OCI-LY1 (cell line): ENCODE data around the gene KCNN4.

Source experiments
- H2AFZ ChIP-seq: fragments of 200-600 bp; sonication (generic), shearing (Covaris generic); 2 replicates; pipeline ENCODE4 v1.6.0; 2014; ENCODE audit warnings: antibody characterized with exemption, mild to moderate bottlenecking, low read length
- H3F3A ChIP-seq: fragments of 200-600 bp; sonication (generic), shearing (Covaris generic); 2 replicates; pipeline ENCODE4 v1.6.0; 2014; ENCODE audit warnings: mild to moderate bottlenecking, antibody characterized with exemption, low read length, moderate library complexity; ENCODE audit not compliant: insufficient read depth
- H3K27ac ChIP-seq: fragments of 200-600 bp; sonication (generic); 2 replicates; pipeline ENCODE4 v1.5.1; 2014; ENCODE audit warnings: low read length, mixed run types, mild to moderate bottlenecking, low read depth; ENCODE audit not compliant: poor library complexity, severe bottlenecking
- H3K27me3 ChIP-seq: fragments of 200-600 bp; sonication (generic); 2 replicates; pipeline ENCODE4 v1.6.0; 2014; ENCODE audit warnings: antibody characterized with exemption, mild to moderate bottlenecking, low read length, moderate library complexity; ENCODE audit not compliant: insufficient read depth
- H3K36me3 ChIP-seq: fragments of 200-600 bp; sonication (generic); 2 replicates; pipeline ENCODE4 v1.6.1; 2014; ENCODE audit warnings: mild to moderate bottlenecking, antibody characterized with exemption, low read length, moderate library complexity, mixed read lengths; ENCODE audit not compliant: insufficient read depth
- H3K4me1 ChIP-seq: fragments of 200-600 bp; sonication (generic); 2 replicates; pipeline ENCODE4 v1.5.1; 2014; ENCODE audit warnings: mild to moderate bottlenecking, low read length, moderate library complexity; ENCODE audit not compliant: insufficient read depth, severe bottlenecking
- H3K4me2 ChIP-seq: fragments of 200-600 bp; sonication (generic), shearing (Covaris generic); 2 replicates; pipeline ENCODE4 v1.6.1; 2014; ENCODE audit warnings: low read length
- H3K4me3 ChIP-seq: fragments of 200-600 bp; sonication (generic); 2 replicates; pipeline ENCODE4 v1.5.1; 2014; ENCODE audit warnings: low read length, low read depth, mild to moderate bottlenecking, mixed read lengths; ENCODE audit not compliant: poor library complexity, severe bottlenecking
- H3K79me2 ChIP-seq: fragments of 200-600 bp; shearing (Covaris generic); 2 replicates; pipeline ENCODE4 v1.6.1; 2016; ENCODE audit warnings: mixed run types, low read length, mixed read lengths; ENCODE audit not compliant: insufficient read depth
- H3K9ac ChIP-seq: fragments of 200-600 bp; sonication (generic), shearing (Covaris generic); 2 replicates; pipeline ENCODE4 v1.6.1; 2014; ENCODE audit warnings: mild to moderate bottlenecking, low read length, mixed read lengths
- H3K9me2 ChIP-seq: fragments of 200-600 bp; sonication (generic), shearing (Covaris generic); 2 replicates; pipeline ENCODE4 v1.6.1; 2014; ENCODE audit warnings: low read depth, mild to moderate bottlenecking, low read length, mixed read lengths
- H3K9me3 ChIP-seq: fragments of 200-600 bp; shearing (Covaris generic); 2 replicates; pipeline ENCODE4 v1.6.1; 2014; ENCODE audit warnings: low read length, mixed read lengths
- H4K20me1 ChIP-seq: fragments of 200-600 bp; sonication (generic), shearing (Covaris generic); 2 replicates; pipeline ENCODE4 v1.6.0; 2016; ENCODE audit warnings: mild to moderate bottlenecking, low read length; ENCODE audit not compliant: insufficient read depth
- EZH2 ChIP-seq: fragments of 200-600 bp; sonication (generic), shearing (Covaris generic); IDR thresholded peaks from 2 replicates; pipeline ENCODE4 v1.8.0; 2017; ENCODE audit warnings: borderline replicate concordance, mixed run types, mild to moderate bottlenecking, antibody characterized with exemption, low read length, moderate library complexity, mixed read lengths
- TF ChIP-seq, protein P1 (sequence below): fragments of 200-600 bp; sonication (generic), shearing (Covaris generic); IDR thresholded peaks from 2 replicates; pipeline ENCODE4 v1.5.1; 2017; ENCODE audit warnings: mild to moderate bottlenecking, antibody characterized with exemption, low read length, moderate library complexity, mixed read lengths

Gene KCNN4

DNA sequence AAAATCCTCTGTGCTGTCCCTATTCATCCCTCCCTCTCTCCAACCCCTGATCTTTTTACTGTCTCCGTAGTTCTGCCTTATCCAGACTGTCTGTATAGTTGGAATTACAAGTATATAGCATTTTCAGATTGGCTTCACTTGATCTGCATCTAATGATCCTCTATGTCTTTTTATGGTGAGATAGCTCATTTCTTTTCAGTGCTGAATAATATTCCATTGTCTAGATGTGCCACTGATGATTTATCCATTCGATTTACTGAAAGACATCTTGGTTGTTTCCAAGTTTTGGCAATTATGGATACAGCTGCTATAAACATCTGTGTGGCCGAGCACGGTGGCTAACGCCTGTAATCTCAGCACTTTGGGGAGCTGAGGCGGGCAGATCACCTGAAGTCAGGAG lies 45.8 kb downstream of the KCNN4 start:
- H3K36me3 ChIP-seq: peaks cover 91% of the 10 kb centered on the region
- no peak for TF ChIP-seq EZH2
- TF ChIP-seq, protein P1, sequence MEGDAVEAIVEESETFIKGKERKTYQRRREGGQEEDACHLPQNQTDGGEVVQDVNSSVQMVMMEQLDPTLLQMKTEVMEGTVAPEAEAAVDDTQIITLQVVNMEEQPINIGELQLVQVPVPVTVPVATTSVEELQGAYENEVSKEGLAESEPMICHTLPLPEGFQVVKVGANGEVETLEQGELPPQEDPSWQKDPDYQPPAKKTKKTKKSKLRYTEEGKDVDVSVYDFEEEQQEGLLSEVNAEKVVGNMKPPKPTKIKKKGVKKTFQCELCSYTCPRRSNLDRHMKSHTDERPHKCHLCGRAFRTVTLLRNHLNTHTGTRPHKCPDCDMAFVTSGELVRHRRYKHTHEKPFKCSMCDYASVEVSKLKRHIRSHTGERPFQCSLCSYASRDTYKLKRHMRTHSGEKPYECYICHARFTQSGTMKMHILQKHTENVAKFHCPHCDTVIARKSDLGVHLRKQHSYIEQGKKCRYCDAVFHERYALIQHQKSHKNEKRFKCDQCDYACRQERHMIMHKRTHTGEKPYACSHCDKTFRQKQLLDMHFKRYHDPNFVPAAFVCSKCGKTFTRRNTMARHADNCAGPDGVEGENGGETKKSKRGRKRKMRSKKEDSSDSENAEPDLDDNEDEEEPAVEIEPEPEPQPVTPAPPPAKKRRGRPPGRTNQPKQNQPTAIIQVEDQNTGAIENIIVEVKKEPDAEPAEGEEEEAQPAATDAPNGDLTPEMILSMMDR: no peak
- H3F3A ChIP-seq: no peaks in the 10 kb centered on the region

GRCh38 chr19:43731846-43732245 lies 48.9 kb downstream of the KCNN4 start:
- H3K4me2 ChIP-seq: no peak overlapping the region
- H3K4me1 ChIP-seq: no peaks in the 10 kb centered on the region
- no peaks in the 10 kb centered on the region for H3K9me3 ChIP-seq
- TF ChIP-seq EZH2: no peak
- TF ChIP-seq, protein P1: no peak
- H3K9me2 ChIP-seq: no peaks in the 10 kb centered on the region
- H4K20me1 ChIP-seq: no peaks in the 10 kb centered on the region
- H2AFZ ChIP-seq: no peak overlapping the region
- H3K27me3 ChIP-seq: no peaks in the 10 kb centered on the region
- H3K27ac ChIP-seq: no peak overlapping the region
- peaks cover 83% of the 10 kb centered on the region for H3K36me3 ChIP-seq
- no peak overlapping the region for H3K4me3 ChIP-seq
- no peaks in the 10 kb centered on the region for H3F3A ChIP-seq
- H3K79me2 ChIP-seq: no peaks in the 10 kb centered on the region
- no peak overlapping the region for H3K9ac ChIP-seq

More for the DNA sequence above, 45.8 kb downstream of the KCNN4 start:
- Histone ChIP-seq H3K27me3 (no peaks in the 10 kb centered on the region), H3K9me2 (no peaks in the 10 kb centered on the region), H2AFZ (no peak overlapping the region), H3K4me3 (no peak overlapping the region), H4K20me1 (no peaks in the 10 kb centered on the region), H3K27ac (no peak overlapping the region), H3K4me1 (no peaks in the 10 kb centered on the region), H3K79me2 (no peaks in the 10 kb centered on the region), H3K9ac (no peak overlapping the region), H3K9me3 (no peaks in the 10 kb centered on the region), H3K4me2 (no peak overlapping the region)

GRCh38 chr19:43731346-43731745 lies 49.4 kb downstream of the KCNN4 start:
- Histone ChIP-seq H3K9me3 (no peaks in the 10 kb centered on the region), H3K4me3 (no peak overlapping the region), H3K4me2 (no peak overlapping the region), H3K27ac (no peak overlapping the region), H3K79me2 (no peaks in the 10 kb centered on the region), H3K36me3 (peaks cover 78% of the 10 kb centered on the region), H3F3A (no peaks in the 10 kb centered on the region), H3K9me2 (no peaks in the 10 kb centered on the region), H3K27me3 (no peaks in the 10 kb centered on the region), H4K20me1 (no peaks in the 10 kb centered on the region), H3K4me1 (no peaks in the 10 kb centered on the region), H2AFZ (no peak overlapping the region), H3K9ac (no peak overlapping the region)
- no peak for TF ChIP-seq EZH2
- TF ChIP-seq, protein P1: no peak
